OCI-LY7 (cell line): ENCODE results near the gene RPL18. TPM values are rescaled to one million over a fixed set of nuclear protein-coding genes. Genes with fewer than 3 reads are reported as not detected.
"Not testable (repeated sequence)": the region's sequence is repeated elsewhere in the genome, so short reads cannot be mapped to it uniquely, and the experiment has no call there.

ENCODE experiments used
- BruUV-seq: library from RNA; stranded (reverse); fragments of 400-500 nt; replicated peaks from 2 replicates; lab custom pipeline; 2021; lab: Mats Ljungman, UMichigan
- CTCF ChIA-PET: fragments of 300-600 bp; sonication (Branson Sonifier 250); formaldehyde crosslinking; loops from one replicate; lab custom pipeline; 2022; ENCODE audit warnings: antibody characterized with exemption; ENCODE audit not compliant: unreplicated experiment; lab: Charles Lee
- POLR2A ChIA-PET: fragments of 300-600 bp; sonication (Branson Sonifier 250); formaldehyde crosslinking; loops from one replicate; lab custom pipeline; 2022; ENCODE audit warnings: antibody characterized with exemption; lab: Charles Lee
- DNase-seq: peaks from one replicate; pipeline ENCODE4 v3.0.0-alpha.2; 2015; ENCODE audit warnings: low spot score
- H2AFZ ChIP-seq: fragments of 200-600 bp; sonication (generic), shearing (Covaris generic); 2 replicates; pipeline ENCODE4 v1.6.1; 2014; ENCODE audit warnings: mild to moderate bottlenecking, antibody characterized with exemption, low read length, moderate library complexity
- H3K27ac ChIP-seq: fragments of 200-600 bp; sonication (generic); 2 replicates; pipeline ENCODE4 v1.5.1; 2014; ENCODE audit warnings: mixed run types, low read depth, mild to moderate bottlenecking, moderate library complexity, low read length, inconsistent platforms; ENCODE audit not compliant: poor library complexity, severe bottlenecking
- H3K36me3 ChIP-seq: fragments of 200-600 bp; sonication (generic); 2 replicates; pipeline ENCODE4 v1.6.1; 2014; ENCODE audit warnings: mild to moderate bottlenecking, antibody characterized with exemption, low read length, moderate library complexity, mixed read lengths; ENCODE audit not compliant: insufficient read depth
- H3K4me1 ChIP-seq: fragments of 200-600 bp; sonication (generic); 2 replicates; pipeline ENCODE4 v1.5.1; 2014; ENCODE audit warnings: mild to moderate bottlenecking, low read length; ENCODE audit not compliant: insufficient read depth, poor library complexity, severe bottlenecking
- H3K4me2 ChIP-seq: fragments of 200-600 bp; sonication (generic); 2 replicates; pipeline ENCODE4 v1.6.1; 2014; ENCODE audit warnings: mild to moderate bottlenecking, low read length
- H3K4me3 ChIP-seq: fragments of 200-600 bp; sonication (generic); 2 replicates; pipeline ENCODE4 v1.5.1; 2014; ENCODE audit warnings: mild to moderate bottlenecking, low read depth, low read length; ENCODE audit not compliant: poor library complexity, severe bottlenecking
- H3K79me2 ChIP-seq: fragments of 200-600 bp; sonication (generic); 2 replicates; pipeline ENCODE4 v1.6.1; 2016; ENCODE audit warnings: low read depth, mild to moderate bottlenecking, low read length, moderate library complexity, mixed read lengths; ENCODE audit not compliant: insufficient read depth
- H3K9me2 ChIP-seq: fragments of 200-600 bp; sonication (generic); 2 replicates; pipeline ENCODE4 v1.6.1; 2016; ENCODE audit warnings: mild to moderate bottlenecking, low read length, mixed read lengths; ENCODE audit not compliant: insufficient read depth
- H3K9me3 ChIP-seq: fragments of 200-600 bp; sonication (generic); 2 replicates; pipeline ENCODE4 v1.6.1; 2014; ENCODE audit warnings: mild to moderate bottlenecking, mixed run types, low read length, mixed read lengths
- H4K20me1 ChIP-seq: fragments of 200-600 bp; sonication (generic); 2 replicates; pipeline ENCODE4 v1.6.1; 2014; ENCODE audit warnings: mild to moderate bottlenecking, antibody characterized with exemption, low read length, moderate library complexity, mixed read lengths; ENCODE audit not compliant: insufficient read depth
- EZH2phosphoT487 ChIP-seq: fragments of 200-600 bp; sonication (generic); IDR thresholded peaks from 2 replicates; pipeline ENCODE4 v1.6.1; 2018; ENCODE audit warnings: low read depth, borderline replicate concordance, mild to moderate bottlenecking, mixed run types, antibody characterized with exemption, low read length, moderate library complexity, mixed read lengths
- intact Hi-C: fragments of 100-400 bp; cut with micrococcal nuclease; formaldehyde crosslinking; loops from one replicate; pipeline ENCODE4 v1.10.0; 2022; ENCODE audit not compliant: unreplicated experiment
- total RNA-seq, 2 experiments: library from RNA; depleted of rRNA in 1 of 2; stranded (reverse); fragments of >200 nt in 1 of 2; shearing (Covaris generic) in 1 of 2; gene quantifications; 2 replicates each; pipeline ENCODE4 v1.2.3, GENCODE V29; 2014 to 2022
- TF ChIP-seq, protein P1 (sequence below): fragments of 200-600 bp; sonication (generic); conservative IDR thresholded peaks from 2 replicates; pipeline ENCODE4 v1.5.1; 2014; ENCODE audit warnings: mild to moderate bottlenecking, antibody characterized with exemption, low read length, moderate library complexity, mixed read lengths

RPL18 gene
- total RNA-seq, 2 experiments from 2014 or later = 1,333 to 5,064 TPM

DNA sequence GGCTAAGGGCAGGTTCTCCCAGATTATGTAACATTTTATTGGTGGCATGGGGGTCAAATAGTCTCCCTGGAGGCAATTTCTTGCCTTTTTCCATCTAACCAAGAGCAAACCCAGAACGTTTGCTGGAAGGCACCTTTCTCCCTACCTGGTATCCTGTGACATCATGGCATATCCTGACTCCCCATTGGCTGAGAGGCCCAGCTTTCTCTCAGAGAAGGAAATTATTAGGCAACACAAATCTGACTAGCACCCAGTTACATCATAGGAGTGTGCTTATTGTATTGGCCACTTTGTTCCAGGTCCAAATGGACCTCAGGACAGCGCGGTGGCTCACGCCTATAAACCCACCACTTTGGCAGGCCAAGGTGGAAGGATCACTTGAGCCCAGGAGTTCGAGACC, 40.8 kb upstream of the RPL18 start:
- H3K4me1 ChIP-seq = peaks cover 11% of the 10 kb centered on the region
- no peak overlapping the region for H2AFZ ChIP-seq
- no peaks in the 10 kb centered on the region for H4K20me1 ChIP-seq
- H3K4me3 ChIP-seq = no peak overlapping the region
- no peak for DNase-seq
- H3K9me2 ChIP-seq = no peaks in the 10 kb centered on the region
- no TSS peak for BruUV-seq
- no peak for TF ChIP-seq EZH2phosphoT487
- TF ChIP-seq, protein P1, sequence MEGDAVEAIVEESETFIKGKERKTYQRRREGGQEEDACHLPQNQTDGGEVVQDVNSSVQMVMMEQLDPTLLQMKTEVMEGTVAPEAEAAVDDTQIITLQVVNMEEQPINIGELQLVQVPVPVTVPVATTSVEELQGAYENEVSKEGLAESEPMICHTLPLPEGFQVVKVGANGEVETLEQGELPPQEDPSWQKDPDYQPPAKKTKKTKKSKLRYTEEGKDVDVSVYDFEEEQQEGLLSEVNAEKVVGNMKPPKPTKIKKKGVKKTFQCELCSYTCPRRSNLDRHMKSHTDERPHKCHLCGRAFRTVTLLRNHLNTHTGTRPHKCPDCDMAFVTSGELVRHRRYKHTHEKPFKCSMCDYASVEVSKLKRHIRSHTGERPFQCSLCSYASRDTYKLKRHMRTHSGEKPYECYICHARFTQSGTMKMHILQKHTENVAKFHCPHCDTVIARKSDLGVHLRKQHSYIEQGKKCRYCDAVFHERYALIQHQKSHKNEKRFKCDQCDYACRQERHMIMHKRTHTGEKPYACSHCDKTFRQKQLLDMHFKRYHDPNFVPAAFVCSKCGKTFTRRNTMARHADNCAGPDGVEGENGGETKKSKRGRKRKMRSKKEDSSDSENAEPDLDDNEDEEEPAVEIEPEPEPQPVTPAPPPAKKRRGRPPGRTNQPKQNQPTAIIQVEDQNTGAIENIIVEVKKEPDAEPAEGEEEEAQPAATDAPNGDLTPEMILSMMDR = no peak
- CTCF ChIA-PET = no interaction called here
- no peak overlapping the region for H3K4me2 ChIP-seq
- POLR2A ChIA-PET = no interaction called here
- no peaks in the 10 kb centered on the region for H3K79me2 ChIP-seq
- H3K36me3 ChIP-seq = no peaks in the 10 kb centered on the region
- intact Hi-C loops = no loop called here
- no peak overlapping the region for H3K27ac ChIP-seq
- H3K9me3 ChIP-seq = no peaks in the 10 kb centered on the region

- Histone ChIP-seq H3K4me3 (no peak overlapping the region), H3K4me2 (no peak overlapping the region), H2AFZ (no peak overlapping the region), H3K36me3 (no peaks in the 10 kb centered on the region), H3K9me3 (no peaks in the 10 kb centered on the region), H3K79me2 (no peaks in the 10 kb centered on the region), H3K9me2 (no peaks in the 10 kb centered on the region), H3K4me1 (peaks cover 11% of the 10 kb centered on the region), H3K27ac (no peak overlapping the region), H4K20me1 (no peaks in the 10 kb centered on the region)
- intact Hi-C loops = no loop called here
- TF ChIP-seq, protein P1 = no peak
- no peak for TF ChIP-seq EZH2phosphoT487
- no TSS peak for BruUV-seq
- no peak for DNase-seq
- ChIA-PET CTCF (no interaction called here), POLR2A (interaction anchor here (1.0 kb wide), 1 partner anchor 673 kb away, joined by 3 read pairs; no protein-coding TSS in a partner anchor)
Observed at GRCh38 chr19:48658483-48658882, 39.5 kb upstream of the RPL18 start.

DNA sequence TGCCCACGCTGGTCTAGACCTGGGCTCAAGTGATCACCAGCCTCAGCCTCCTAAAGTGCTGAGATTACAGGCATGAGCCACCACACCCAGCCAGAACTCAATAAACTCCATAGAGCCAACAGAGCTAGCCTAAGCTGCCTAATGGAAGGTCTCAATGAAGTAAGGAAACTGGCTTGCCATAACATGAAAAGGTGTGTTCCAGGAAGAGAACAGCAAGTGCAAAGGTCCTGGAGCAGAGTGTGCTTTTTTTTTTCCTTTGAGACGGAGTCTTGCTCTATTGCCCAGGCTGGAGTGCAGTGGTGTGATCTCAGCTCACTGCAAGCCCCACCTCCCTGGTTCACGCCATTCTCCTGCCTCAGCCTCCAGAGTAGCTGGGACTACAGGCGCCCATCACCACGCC, 38.9 kb upstream of the RPL18 start:
- H3K79me2 ChIP-seq, H3K4me3 ChIP-seq, CTCF ChIA-PET, H3K27ac ChIP-seq, H2AFZ ChIP-seq, BruUV-seq, H3K4me2 ChIP-seq, intact Hi-C loops, H3K36me3 ChIP-seq, DNase-seq, H4K20me1 ChIP-seq, H3K9me3 ChIP-seq, H3K9me2 ChIP-seq: not testable (repeated sequence)
- H3K4me1 ChIP-seq = peaks cover 11% of the 10 kb centered on the region
- POLR2A ChIA-PET = interaction anchor here (1.0 kb wide), 1 partner anchor 674 kb away, joined by 3 read pairs; no protein-coding TSS in a partner anchor
